Caco-2 (cell line): ENCODE data around the gene URM1. TPM values are rescaled to one million over a fixed set of nuclear protein-coding genes. Genes with fewer than 3 reads are reported as not detected.

ENCODE experiments used
- BruUV-seq: library from RNA; stranded (reverse); fragments of 400-500 nt; replicated peaks from 2 replicates; lab custom pipeline; 2021; lab: Mats Ljungman, UMichigan
- CTCF ChIA-PET: fragments of 300-600 bp; sonication (Branson Sonifier 250); formaldehyde crosslinking; loops from one replicate; lab custom pipeline; 2022; ENCODE audit warnings: antibody characterized with exemption; lab: Charles Lee
- POLR2A ChIA-PET: fragments of 300-600 bp; sonication (Branson Sonifier 250); formaldehyde crosslinking; loops from one replicate; lab custom pipeline; 2022; ENCODE audit warnings: antibody characterized with exemption; lab: Charles Lee
- DNase-seq, 2 experiments: peaks; one replicate each; pipeline versions ENCODE4 v3.0.0 to v3.0.0-alpha.2; 2020 to 2022
- H3K27me3 ChIP-seq: replicated peaks from 2 replicates; pipeline ENCODE4 v1.6.0; 2011; ENCODE audit warnings: low read length; ENCODE audit not compliant: control insufficient read depth, insufficient read depth
- H3K36me3 ChIP-seq: 2 replicates; pipeline ENCODE4 v1.5.1; 2011; ENCODE audit warnings: low read length; ENCODE audit not compliant: control insufficient read depth, insufficient read depth
- H3K4me1 ChIP-seq: fragments of 250-450 bp; sonication (Bioruptor Pico); 2 replicates; pipeline ENCODE4 v1.5.1; 2020; ENCODE audit warnings: mild to moderate bottlenecking
- H3K4me3 ChIP-seq: 2 replicates; pipeline ENCODE4 v1.5.1; 2011; ENCODE audit warnings: low read depth, mild to moderate bottlenecking, control low read depth, low read length
- H3K9me3 ChIP-seq: fragments of 250-450 bp; sonication (Bioruptor Pico); 2 replicates; pipeline ENCODE4 v1.5.1; 2020; ENCODE audit warnings: mild to moderate bottlenecking, moderate library complexity
- H3K27ac Mint-ChIP-seq: one replicate; pipeline ENCODE4 v1.8.0; 2022; ENCODE audit warnings: mixed read lengths; ENCODE audit not compliant: unreplicated experiment
- H3K27me3 Mint-ChIP-seq: one replicate; pipeline ENCODE4 v1.8.0; 2022; ENCODE audit warnings: mixed read lengths; ENCODE audit not compliant: insufficient read depth, unreplicated experiment
- H3K36me3 Mint-ChIP-seq: one replicate; pipeline ENCODE4 v1.8.0; 2022; ENCODE audit warnings: mild to moderate bottlenecking, mixed read lengths; ENCODE audit not compliant: insufficient read depth, unreplicated experiment
- H3K4me1 Mint-ChIP-seq: one replicate; pipeline ENCODE4 v1.8.0; 2022; ENCODE audit warnings: low read depth, mixed read lengths; ENCODE audit not compliant: unreplicated experiment
- H3K4me3 Mint-ChIP-seq: one replicate; pipeline ENCODE4 v1.8.0; 2022; ENCODE audit warnings: mild to moderate bottlenecking, moderate library complexity, mixed read lengths; ENCODE audit not compliant: unreplicated experiment
- H3K9me3 Mint-ChIP-seq: one replicate; pipeline ENCODE4 v1.8.0; 2022; ENCODE audit warnings: mixed read lengths; ENCODE audit not compliant: unreplicated experiment
- CTCF ChIP-seq, 2 experiments: fragments of 200-600 bp in 1 of 2; IDR thresholded peaks; 1 replicate in 1 of 2; 2 replicates in 1 of 2; pipeline versions ENCODE4 v1.5.1 to v1.8.0; 2011 to 2022; ENCODE audit warnings: antibody characterized with exemption in 1 of 2, control low read depth in 1 of 2, inconsistent platforms in 1 of 2, low read depth in 1 of 2, low read length in 1 of 2, mild to moderate bottlenecking in 1 of 2, moderate library complexity in 1 of 2; ENCODE audit not compliant: insufficient read depth in 1 of 2, severe bottlenecking in 1 of 2, unreplicated experiment in 1 of 2
- intact Hi-C: fragments of 100-400 bp; cut with micrococcal nuclease; formaldehyde crosslinking; loops from one replicate; pipeline ENCODE4 v1.10.0; 2022; ENCODE audit not compliant: unreplicated experiment
- total RNA-seq: library from RNA; stranded (reverse); gene quantifications from 2 replicates; pipeline ENCODE4 v1.2.3, GENCODE V29; 2022

URM1 gene
- total RNA-seq, 1 experiment from 2014 or later, result 55.9 TPM

- H3K36me3 Mint-ChIP-seq, result peaks cover 17% of the 10 kb centered on the region
- H3K9me3 ChIP-seq, result no peaks in the 10 kb centered on the region
Observed at GRCh38 chr9:128361986-128362646, 9.1 kb upstream of the URM1 start.

GRCh38 chr9:128362774-128363173, 8.4 kb upstream of the URM1 start:
- BruUV-seq, result no TSS peak
- no peak overlapping the region for H3K4me3 ChIP-seq
- no peaks in the 10 kb centered on the region for H3K36me3 ChIP-seq
- peaks cover 7% of the 10 kb centered on the region for H3K4me1 Mint-ChIP-seq
- no peak for TF ChIP-seq CTCF (IDR thresholded peaks at IDR 0.05; ENCODE audit: insufficient read depth in 1 of 2, low read depth in 1 of 2, low read length in 1 of 2, severe bottlenecking in 1 of 2, unreplicated experiment in 1 of 2)
- CTCF ChIA-PET, result interaction anchor here (0.5 to 2.3 kb wide), 17 partner anchors 8 to 577 kb away, joined by 3 to 31 read pairs (median 5); partner anchors contain the start of genes CDK9, CERCAM, GOLGA2 and SWI5
- H3K27me3 Mint-ChIP-seq, result no peaks in the 10 kb centered on the region
- H3K4me3 Mint-ChIP-seq, result no peak overlapping the region
- no peaks in the 10 kb centered on the region for H3K9me3 ChIP-seq
- peaks cover 17% of the 10 kb centered on the region for H3K36me3 Mint-ChIP-seq
- POLR2A ChIA-PET, result interaction anchor here (0.6 to 1.5 kb wide), 3 partner anchors 9 to 103 kb away, joined by 6 to 11 read pairs (median 6); partner anchors contain the start of genes CERCAM and URM1
- no peaks in the 10 kb centered on the region for H3K27me3 ChIP-seq
- peaks cover 8% of the 10 kb centered on the region; the same call in 1 of the 2 replicates for H3K4me1 ChIP-seq
- no peak overlapping the region for H3K27ac Mint-ChIP-seq
- H3K9me3 Mint-ChIP-seq, result no peaks in the 10 kb centered on the region
- intact Hi-C loops, result loop anchor here (1.0 to 2.0 kb wide), 3 partner anchors 50 to 67 kb away; partner anchors contain the start of gene CERCAM
- DNase-seq, result no peak

More at GRCh38 chr9:128361986-128362646, 9.1 kb upstream of the URM1 start:
- Mint-ChIP-seq H3K27me3 (no peaks in the 10 kb centered on the region), H3K4me3 (peak overlapping the region; percentile 81), H3K27ac (peak overlapping the region; percentile 83), H3K4me1 (peaks cover 7% of the 10 kb centered on the region), H3K9me3 (no peaks in the 10 kb centered on the region)
- H3K4me1 ChIP-seq, result peaks cover 8% of the 10 kb centered on the region; the same call in 1 of the 2 replicates
- CTCF ChIA-PET, result interaction anchor here (0.5 to 2.3 kb wide), 20 partner anchors 9 to 576 kb away, joined by 3 to 31 read pairs (median 4); partner anchors contain the start of genes CDK9, CERCAM, GOLGA2 and SWI5
- no peaks in the 10 kb centered on the region for H3K36me3 ChIP-seq
- no peaks in the 10 kb centered on the region for H3K27me3 ChIP-seq
- peak overlapping the region; percentile 34 for H3K4me3 ChIP-seq
- POLR2A ChIA-PET, result interaction anchor here (0.6 to 1.5 kb wide), 3 partner anchors 9 to 104 kb away, joined by 6 to 11 read pairs (median 6); partner anchors contain the start of genes CERCAM and URM1
- DNase-seq, result peak; percentile 82 to 85
- intact Hi-C loops, result loop anchor here (1.0 to 2.0 kb wide), 3 partner anchors 50 to 67 kb away; partner anchors contain the start of gene CERCAM
- BruUV-seq, result no TSS peak
- peak; percentile 82 to 89 for TF ChIP-seq CTCF (IDR thresholded peaks at IDR 0.05; ENCODE audit: insufficient read depth in 1 of 2, low read depth in 1 of 2, low read length in 1 of 2, severe bottlenecking in 1 of 2, unreplicated experiment in 1 of 2)

GRCh38 chr9:128365525-128365924, 5.6 kb upstream of the URM1 start:
- Mint-ChIP-seq H3K9me3 (no peaks in the 10 kb centered on the region), H3K4me3 (no peak overlapping the region), H3K27me3 (no peaks in the 10 kb centered on the region), H3K4me1 (peaks cover 13% of the 10 kb centered on the region), H3K36me3 (peaks cover 17% of the 10 kb centered on the region), H3K27ac (no peak overlapping the region)
- no peak for TF ChIP-seq CTCF (IDR thresholded peaks at IDR 0.05; ENCODE audit: insufficient read depth in 1 of 2, low read depth in 1 of 2, low read length in 1 of 2, severe bottlenecking in 1 of 2, unreplicated experiment in 1 of 2)
- no peak for DNase-seq
- peaks cover 14% of the 10 kb centered on the region; the same call in 1 of the 2 replicates for H3K4me1 ChIP-seq
- BruUV-seq, result no TSS peak
- no peak overlapping the region for H3K4me3 ChIP-seq
- no peaks in the 10 kb centered on the region for H3K27me3 ChIP-seq
- no peaks in the 10 kb centered on the region for H3K9me3 ChIP-seq
- no peaks in the 10 kb centered on the region for H3K36me3 ChIP-seq
- ChIA-PET POLR2A (no interaction called here), CTCF (no interaction called here)
- intact Hi-C loops, result no loop called here
